HepG2 (cell line): ENCODE data around the gene AADAT. TPM values are rescaled to one million over a fixed set of nuclear protein-coding genes. Genes with fewer than 3 reads are reported as not detected.

Source experiments
- ISL2 ChIP-seq: sonication (generic); formaldehyde crosslinking; IDR thresholded peaks from 2 replicates; pipeline ENCODE4 v1.5.0; 2020; ENCODE audit warnings: missing genetic modification reagents
- LCORL ChIP-seq, 2 experiments: fragments of 450-650 bp in 1 of 2; sonication (generic) in 1 of 2; formaldehyde crosslinking in 1 of 2; IDR thresholded peaks; 2 replicates each; pipeline versions ENCODE4 v1.5.0 to v1.6.1; 2017 to 2020; ENCODE audit warnings: antibody characterized with exemption in 1 of 2, missing genetic modification reagents in 1 of 2
- RBAK ChIP-seq: sonication (generic); formaldehyde crosslinking; IDR thresholded peaks from 2 replicates; pipeline ENCODE4 v1.5.1; 2020; ENCODE audit warnings: mild to moderate bottlenecking, missing genetic modification reagents
- ZFAT ChIP-seq: sonication (generic); formaldehyde crosslinking; conservative IDR thresholded peaks from 2 replicates; pipeline ENCODE4 v1.8.1; 2023; ENCODE audit warnings: missing genetic modification reagents, inconsistent platforms
- ZFP62 ChIP-seq: sonication (generic); formaldehyde crosslinking; IDR thresholded peaks from 2 replicates; pipeline ENCODE4 v1.4.0; 2020; ENCODE audit warnings: missing genetic modification reagents
- ZMYM2 ChIP-seq: sonication (generic); formaldehyde crosslinking; IDR thresholded peaks from 2 replicates; pipeline ENCODE4 v1.8.0; 2022; ENCODE audit warnings: mild to moderate bottlenecking, missing genetic modification reagents
- ZNF263 ChIP-seq: sonication (generic); formaldehyde crosslinking; IDR thresholded peaks from 2 replicates; pipeline ENCODE4 v1.4.0; 2020; ENCODE audit warnings: missing genetic modification reagents
- ZNF451 ChIP-seq: sonication (generic); formaldehyde crosslinking; IDR thresholded peaks from 2 replicates; pipeline ENCODE4 v1.5.0; 2020; ENCODE audit warnings: mild to moderate bottlenecking, missing genetic modification reagents
- ZNF556 ChIP-seq: sonication (generic); formaldehyde crosslinking; IDR thresholded peaks from 2 replicates; pipeline ENCODE4 v1.4.0; 2020; ENCODE audit warnings: mild to moderate bottlenecking, missing genetic modification reagents, borderline replicate concordance
- ZNF790 ChIP-seq: sonication (generic); formaldehyde crosslinking; IDR thresholded peaks from 2 replicates; pipeline ENCODE4 v1.8.0; 2022; ENCODE audit warnings: missing genetic modification reagents, mild to moderate bottlenecking, borderline replicate concordance
- ZSCAN25 ChIP-seq: sonication (generic); formaldehyde crosslinking; IDR thresholded peaks from 2 replicates; pipeline ENCODE4 v1.8.0; 2022; ENCODE audit warnings: mild to moderate bottlenecking, missing genetic modification reagents
- polyA plus RNA-seq, 8 experiments: library from polyadenylated mRNA; depleted of rRNA in 3 of 8; stranded (reverse) in 7 of 8; unstranded in 1 of 8; fragments of >200 nt; fragmentation: Illumina TruSeq in 4 of 8; extraction: Trizol in 4 of 8; gene quantifications; 2 replicates each; pipeline versions ENCODE4 v1.2.1 to v1.2.3, GENCODE V29; 2011 to 2016; ENCODE audit warnings: low read depth in 4 of 8, missing spikeins in 1 of 8, mixed read lengths in 1 of 8; ENCODE audit not compliant: insufficient read depth in 1 of 8
- total RNA-seq, 5 experiments: library from RNA; depleted of rRNA; stranded (reverse); fragments of >200 nt; fragmentation: Illumina TruSeq; extraction: Trizol; gene quantifications; 2 replicates each; pipeline ENCODE4 v1.2.3, GENCODE V29; 2016; ENCODE audit warnings: low read depth in 1 of 5
- TF ChIP-seq, protein P1 (sequence below): sonication (generic); formaldehyde crosslinking; IDR thresholded peaks from 2 replicates; pipeline ENCODE4 v1.4.0; 2020; ENCODE audit warnings: missing genetic modification reagents
- TF ChIP-seq, protein P2 (sequence below): sonication (generic); formaldehyde crosslinking; IDR thresholded peaks from 2 replicates; pipeline ENCODE4 v1.4.0; 2020; ENCODE audit warnings: missing genetic modification reagents
- TF ChIP-seq, protein P3 (sequence below): sonication (generic); formaldehyde crosslinking; conservative IDR thresholded peaks from 2 replicates; pipeline ENCODE4 v1.8.0; 2022; ENCODE audit warnings: missing genetic modification reagents
- TF ChIP-seq, protein P4 (sequence below): sonication (generic); formaldehyde crosslinking; IDR thresholded peaks from 2 replicates; pipeline ENCODE4 v1.5.0; 2020; ENCODE audit warnings: mild to moderate bottlenecking, missing genetic modification reagents

Gene AADAT
- total and polyA plus RNA-seq, 2 of the 13 experiments (the other 11 are each of a cell fraction or from before 2014, with no cell fraction given), result 6.1 to 9.1 TPM

DNA sequence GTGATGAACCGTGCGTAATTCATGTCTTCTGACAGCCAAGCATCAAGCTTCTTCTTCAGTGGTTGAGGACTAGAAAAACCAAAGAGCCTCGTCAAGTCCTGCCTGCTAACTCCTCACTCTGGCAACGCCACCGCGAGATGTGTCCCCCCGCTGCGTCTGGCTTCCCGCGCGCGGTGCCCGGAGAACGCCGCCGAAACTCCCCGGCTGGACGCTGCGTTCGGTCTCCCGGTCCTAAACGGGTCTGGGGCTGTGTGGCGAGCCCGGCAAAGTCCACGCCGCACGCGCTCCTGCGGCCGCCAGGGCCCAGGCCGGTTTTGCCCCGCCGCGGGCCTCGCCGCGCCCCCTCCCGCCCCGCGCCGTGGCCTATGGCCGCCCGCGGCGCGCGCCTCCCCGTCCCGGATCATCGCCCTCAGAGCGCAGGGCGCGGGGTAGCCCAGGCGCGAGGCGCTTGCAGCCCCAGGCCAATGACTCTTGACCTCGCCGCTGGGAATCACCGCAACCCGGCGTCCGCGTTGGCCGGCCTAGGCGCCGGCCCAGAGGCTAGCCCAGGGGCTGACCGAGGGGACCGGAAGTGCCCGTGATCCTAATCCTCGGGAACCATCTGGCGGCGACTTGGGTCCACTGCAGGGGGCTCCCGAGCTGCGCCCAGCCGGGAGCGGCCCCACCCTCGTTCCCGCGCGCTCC, at the start of gene AADAT (continued):
- TF ChIP-seq, protein P1, sequence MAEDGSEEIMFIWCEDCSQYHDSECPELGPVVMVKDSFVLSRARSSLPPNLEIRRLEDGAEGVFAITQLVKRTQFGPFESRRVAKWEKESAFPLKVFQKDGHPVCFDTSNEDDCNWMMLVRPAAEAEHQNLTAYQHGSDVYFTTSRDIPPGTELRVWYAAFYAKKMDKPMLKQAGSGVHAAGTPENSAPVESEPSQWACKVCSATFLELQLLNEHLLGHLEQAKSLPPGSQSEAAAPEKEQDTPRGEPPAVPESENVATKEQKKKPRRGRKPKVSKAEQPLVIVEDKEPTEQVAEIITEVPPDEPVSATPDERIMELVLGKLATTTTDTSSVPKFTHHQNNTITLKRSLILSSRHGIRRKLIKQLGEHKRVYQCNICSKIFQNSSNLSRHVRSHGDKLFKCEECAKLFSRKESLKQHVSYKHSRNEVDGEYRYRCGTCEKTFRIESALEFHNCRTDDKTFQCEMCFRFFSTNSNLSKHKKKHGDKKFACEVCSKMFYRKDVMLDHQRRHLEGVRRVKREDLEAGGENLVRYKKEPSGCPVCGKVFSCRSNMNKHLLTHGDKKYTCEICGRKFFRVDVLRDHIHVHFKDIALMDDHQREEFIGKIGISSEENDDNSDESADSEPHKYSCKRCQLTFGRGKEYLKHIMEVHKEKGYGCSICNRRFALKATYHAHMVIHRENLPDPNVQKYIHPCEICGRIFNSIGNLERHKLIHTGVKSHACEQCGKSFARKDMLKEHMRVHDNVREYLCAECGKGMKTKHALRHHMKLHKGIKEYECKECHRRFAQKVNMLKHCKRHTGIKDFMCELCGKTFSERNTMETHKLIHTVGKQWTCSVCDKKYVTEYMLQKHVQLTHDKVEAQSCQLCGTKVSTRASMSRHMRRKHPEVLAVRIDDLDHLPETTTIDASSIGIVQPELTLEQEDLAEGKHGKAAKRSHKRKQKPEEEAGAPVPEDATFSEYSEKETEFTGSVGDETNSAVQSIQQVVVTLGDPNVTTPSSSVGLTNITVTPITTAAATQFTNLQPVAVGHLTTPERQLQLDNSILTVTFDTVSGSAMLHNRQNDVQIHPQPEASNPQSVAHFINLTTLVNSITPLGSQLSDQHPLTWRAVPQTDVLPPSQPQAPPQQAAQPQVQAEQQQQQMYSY (CRISPR knock-in tag), result peak; percentile 76
- TF ChIP-seq ZNF451 (CRISPR knock-in tag) (peak; percentile 8; the same call in 1 of the 2 replicates), ZFAT (CRISPR knock-in tag) (no peak), ZSCAN25 (CRISPR knock-in tag) (no peak), ZNF263 (CRISPR knock-in tag) (peak; percentile 55; the same call in 1 of the 2 replicates), ZNF790 (CRISPR knock-in tag) (peak; percentile 57; the same call in 1 of the 2 replicates), ZMYM2 (peak; percentile 37; the same call in 1 of the 2 replicates), RBAK (CRISPR knock-in tag) (no peak), ZFP62 (CRISPR knock-in tag) (no peak), LCORL (IDR thresholded peaks at IDR 0.05) (no peak), LCORL (CRISPR knock-in tag; IDR thresholded peaks at IDR 0.05) (peak; percentile 63; the same call in 1 of the 2 replicates), ISL2 (CRISPR knock-in tag) (peak; percentile 64), ZNF556 (CRISPR knock-in tag) (peak; percentile 80)
- TF ChIP-seq, protein P2, sequence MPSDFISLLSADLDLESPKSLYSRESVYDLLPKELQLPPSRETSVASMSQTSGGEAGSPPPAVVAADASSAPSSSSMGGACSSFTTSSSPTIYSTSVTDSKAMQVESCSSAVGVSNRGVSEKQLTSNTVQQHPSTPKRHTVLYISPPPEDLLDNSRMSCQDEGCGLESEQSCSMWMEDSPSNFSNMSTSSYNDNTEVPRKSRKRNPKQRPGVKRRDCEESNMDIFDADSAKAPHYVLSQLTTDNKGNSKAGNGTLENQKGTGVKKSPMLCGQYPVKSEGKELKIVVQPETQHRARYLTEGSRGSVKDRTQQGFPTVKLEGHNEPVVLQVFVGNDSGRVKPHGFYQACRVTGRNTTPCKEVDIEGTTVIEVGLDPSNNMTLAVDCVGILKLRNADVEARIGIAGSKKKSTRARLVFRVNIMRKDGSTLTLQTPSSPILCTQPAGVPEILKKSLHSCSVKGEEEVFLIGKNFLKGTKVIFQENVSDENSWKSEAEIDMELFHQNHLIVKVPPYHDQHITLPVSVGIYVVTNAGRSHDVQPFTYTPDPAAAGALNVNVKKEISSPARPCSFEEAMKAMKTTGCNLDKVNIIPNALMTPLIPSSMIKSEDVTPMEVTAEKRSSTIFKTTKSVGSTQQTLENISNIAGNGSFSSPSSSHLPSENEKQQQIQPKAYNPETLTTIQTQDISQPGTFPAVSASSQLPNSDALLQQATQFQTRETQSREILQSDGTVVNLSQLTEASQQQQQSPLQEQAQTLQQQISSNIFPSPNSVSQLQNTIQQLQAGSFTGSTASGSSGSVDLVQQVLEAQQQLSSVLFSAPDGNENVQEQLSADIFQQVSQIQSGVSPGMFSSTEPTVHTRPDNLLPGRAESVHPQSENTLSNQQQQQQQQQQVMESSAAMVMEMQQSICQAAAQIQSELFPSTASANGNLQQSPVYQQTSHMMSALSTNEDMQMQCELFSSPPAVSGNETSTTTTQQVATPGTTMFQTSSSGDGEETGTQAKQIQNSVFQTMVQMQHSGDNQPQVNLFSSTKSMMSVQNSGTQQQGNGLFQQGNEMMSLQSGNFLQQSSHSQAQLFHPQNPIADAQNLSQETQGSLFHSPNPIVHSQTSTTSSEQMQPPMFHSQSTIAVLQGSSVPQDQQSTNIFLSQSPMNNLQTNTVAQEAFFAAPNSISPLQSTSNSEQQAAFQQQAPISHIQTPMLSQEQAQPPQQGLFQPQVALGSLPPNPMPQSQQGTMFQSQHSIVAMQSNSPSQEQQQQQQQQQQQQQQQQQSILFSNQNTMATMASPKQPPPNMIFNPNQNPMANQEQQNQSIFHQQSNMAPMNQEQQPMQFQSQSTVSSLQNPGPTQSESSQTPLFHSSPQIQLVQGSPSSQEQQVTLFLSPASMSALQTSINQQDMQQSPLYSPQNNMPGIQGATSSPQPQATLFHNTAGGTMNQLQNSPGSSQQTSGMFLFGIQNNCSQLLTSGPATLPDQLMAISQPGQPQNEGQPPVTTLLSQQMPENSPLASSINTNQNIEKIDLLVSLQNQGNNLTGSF (CRISPR knock-in tag), result peak; percentile 19; the same call in 1 of the 2 replicates
- TF ChIP-seq, protein P3, sequence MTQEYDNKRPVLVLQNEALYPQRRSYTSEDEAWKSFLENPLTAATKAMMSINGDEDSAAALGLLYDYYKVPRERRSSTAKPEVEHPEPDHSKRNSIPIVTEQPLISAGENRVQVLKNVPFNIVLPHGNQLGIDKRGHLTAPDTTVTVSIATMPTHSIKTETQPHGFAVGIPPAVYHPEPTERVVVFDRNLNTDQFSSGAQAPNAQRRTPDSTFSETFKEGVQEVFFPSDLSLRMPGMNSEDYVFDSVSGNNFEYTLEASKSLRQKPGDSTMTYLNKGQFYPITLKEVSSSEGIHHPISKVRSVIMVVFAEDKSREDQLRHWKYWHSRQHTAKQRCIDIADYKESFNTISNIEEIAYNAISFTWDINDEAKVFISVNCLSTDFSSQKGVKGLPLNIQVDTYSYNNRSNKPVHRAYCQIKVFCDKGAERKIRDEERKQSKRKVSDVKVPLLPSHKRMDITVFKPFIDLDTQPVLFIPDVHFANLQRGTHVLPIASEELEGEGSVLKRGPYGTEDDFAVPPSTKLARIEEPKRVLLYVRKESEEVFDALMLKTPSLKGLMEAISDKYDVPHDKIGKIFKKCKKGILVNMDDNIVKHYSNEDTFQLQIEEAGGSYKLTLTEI, result no peak
- TF ChIP-seq, protein P4, sequence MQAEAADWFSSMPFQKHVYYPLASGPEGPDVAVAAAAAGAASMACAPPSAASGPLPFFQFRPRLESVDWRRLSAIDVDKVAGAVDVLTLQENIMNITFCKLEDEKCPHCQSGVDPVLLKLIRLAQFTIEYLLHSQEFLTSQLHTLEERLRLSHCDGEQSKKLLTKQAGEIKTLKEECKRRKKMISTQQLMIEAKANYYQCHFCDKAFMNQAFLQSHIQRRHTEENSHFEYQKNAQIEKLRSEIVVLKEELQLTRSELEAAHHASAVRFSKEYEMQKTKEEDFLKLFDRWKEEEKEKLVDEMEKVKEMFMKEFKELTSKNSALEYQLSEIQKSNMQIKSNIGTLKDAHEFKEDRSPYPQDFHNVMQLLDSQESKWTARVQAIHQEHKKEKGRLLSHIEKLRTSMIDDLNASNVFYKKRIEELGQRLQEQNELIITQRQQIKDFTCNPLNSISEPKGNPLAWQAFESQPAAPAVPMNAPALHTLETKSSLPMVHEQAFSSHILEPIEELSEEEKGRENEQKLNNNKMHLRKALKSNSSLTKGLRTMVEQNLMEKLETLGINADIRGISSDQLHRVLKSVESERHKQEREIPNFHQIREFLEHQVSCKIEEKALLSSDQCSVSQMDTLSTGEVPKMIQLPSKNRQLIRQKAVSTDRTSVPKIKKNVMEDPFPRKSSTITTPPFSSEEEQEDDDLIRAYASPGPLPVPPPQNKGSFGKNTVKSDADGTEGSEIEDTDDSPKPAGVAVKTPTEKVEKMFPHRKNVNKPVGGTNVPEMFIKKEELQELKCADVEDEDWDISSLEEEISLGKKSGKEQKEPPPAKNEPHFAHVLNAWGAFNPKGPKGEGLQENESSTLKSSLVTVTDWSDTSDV (CRISPR knock-in tag), result no peak
